Epithelial cell of proximal tubule (primary cell): ENCODE measurements around the gene FRMD8. TPM values are rescaled to one million over a fixed set of nuclear protein-coding genes. Genes with fewer than 3 reads are reported as not detected.
"Not testable (repeated sequence)": the region's sequence is repeated elsewhere in the genome, so short reads cannot be mapped to it uniquely, and the experiment has no call there.

Experiments
- DNase-seq: peaks from one replicate; pipeline ENCODE4 v3.0.0-alpha.2; 2011; ENCODE audit warnings: low read depth
- H3K4me3 ChIP-seq: 2 replicates; pipeline ENCODE4 v1.5.1; 2011; ENCODE audit warnings: low read depth, mild to moderate bottlenecking, low read length
- CTCF ChIP-seq: conservative IDR thresholded peaks from 2 replicates; pipeline ENCODE4 v1.5.1; 2012; ENCODE audit warnings: low read depth, mild to moderate bottlenecking, low read length
- total RNA-seq: library from RNA; depleted of rRNA; stranded (reverse); fragments of >200 nt; gene quantifications from 2 replicates; pipeline ENCODE4 v1.2.3, GENCODE V29; 2015

The FRMD8 gene
- total RNA-seq, 1 donor from 2014 or later = 43.5 TPM

DNA sequence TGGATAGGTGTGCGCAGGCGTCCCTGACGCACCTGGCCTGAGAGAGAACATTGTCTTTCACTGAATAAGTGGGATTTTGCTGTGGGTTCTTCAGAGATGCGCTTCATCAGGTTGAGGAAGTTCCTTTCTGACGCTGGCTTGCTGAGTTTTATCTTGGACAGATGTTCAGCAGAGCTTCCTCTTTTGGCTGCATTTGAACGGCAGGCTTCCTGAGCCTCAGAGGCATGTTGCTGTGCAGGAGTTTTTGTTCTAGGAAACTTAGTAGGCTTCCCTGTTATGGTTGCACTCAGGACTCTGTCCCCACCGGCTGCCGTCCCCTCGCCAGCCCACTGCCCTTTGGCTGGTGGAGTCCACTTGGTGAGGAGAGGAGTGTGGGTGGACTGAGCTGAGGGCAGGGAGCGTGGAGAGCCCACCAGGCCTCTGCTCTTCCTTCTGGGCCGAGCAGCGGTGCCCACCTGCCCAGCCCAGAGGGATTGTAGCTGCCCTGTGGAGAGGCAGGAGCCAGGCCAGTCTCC, 17.2 kb downstream of the FRMD8 start:
- no peak for TF ChIP-seq CTCF
- no peak for DNase-seq
- H3K4me3 ChIP-seq = no peak overlapping the region

GRCh38 chr11:65404210-65404609, 17.8 kb downstream of the FRMD8 start:
- no peak for TF ChIP-seq CTCF
- H3K4me3 ChIP-seq = no peak overlapping the region
- DNase-seq = no peak

GRCh38 chr11:65404638-65405339, 18.4 kb downstream of the FRMD8 start:
- no peak for DNase-seq
- no peak for TF ChIP-seq CTCF

GRCh38 chr11:65410936-65411680, 24.7 kb downstream of the FRMD8 start:
- no peak overlapping the region for H3K4me3 ChIP-seq
- no peak for TF ChIP-seq CTCF
- no peak for DNase-seq

More at GRCh38 chr11:65404638-65405339, 18.4 kb downstream of the FRMD8 start:
- H3K4me3 ChIP-seq = no peak overlapping the region

- H3K4me3 ChIP-seq = no peak overlapping the region
- no peak for DNase-seq
- TF ChIP-seq CTCF = no peak
These were observed 25.2 kb downstream of the FRMD8 start for GRCh38 chr11:65411681-65412070.

DNA sequence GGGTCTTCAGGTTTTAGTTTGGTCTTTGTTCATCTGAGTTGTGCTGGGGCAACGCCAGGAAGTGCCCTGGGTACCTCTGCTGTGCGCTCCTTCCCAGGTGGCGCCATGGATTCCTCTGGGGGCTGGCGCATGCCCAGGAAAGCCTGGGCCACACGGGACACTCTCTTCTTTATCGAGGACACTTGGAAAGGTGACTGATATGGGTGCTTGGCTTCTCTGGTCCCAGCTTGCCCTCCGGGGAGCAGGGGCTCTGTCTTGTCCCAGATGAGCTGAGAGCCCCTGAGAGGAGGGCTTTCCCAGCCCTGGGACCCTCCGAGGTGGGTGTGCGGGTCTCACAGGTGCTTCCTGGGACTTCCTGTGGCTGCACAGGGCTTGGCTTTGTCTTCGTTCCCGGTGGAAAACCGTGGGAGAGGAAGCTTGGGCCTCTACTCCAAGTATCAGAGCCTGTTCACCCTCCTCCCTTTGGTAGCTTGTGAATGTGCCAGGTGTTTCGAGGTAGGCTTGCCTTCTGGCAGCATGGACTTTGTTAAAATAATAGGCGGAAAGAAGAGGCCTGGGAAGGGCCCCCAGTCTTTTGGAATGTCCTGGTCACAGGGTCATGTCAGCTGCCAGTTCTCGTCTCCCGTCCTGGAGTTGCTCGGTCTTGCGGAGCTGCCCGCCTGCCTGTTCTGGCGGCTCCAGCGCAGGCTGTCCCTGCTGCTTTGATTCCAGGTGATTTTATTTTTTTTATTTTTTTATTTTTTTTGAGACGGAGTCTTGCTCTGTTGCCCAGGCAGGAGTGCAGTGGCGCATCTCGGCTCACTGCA, 26.0 kb downstream of the FRMD8 start:
- TF ChIP-seq CTCF = no peak
- DNase-seq = no peak
- H3K4me3 ChIP-seq = no peak overlapping the region

- not testable (repeated sequence) for DNase-seq, H3K4me3 ChIP-seq
These were observed 26.7 kb downstream of the FRMD8 start for GRCh38 chr11:65413077-65413664.
